ENCODE measurements around the gene TPPP.

GRCh38 chr5:651296-652022 is 41.7 kb downstream of the TPPP start:
- TF ChIP-seq, protein P1, sequence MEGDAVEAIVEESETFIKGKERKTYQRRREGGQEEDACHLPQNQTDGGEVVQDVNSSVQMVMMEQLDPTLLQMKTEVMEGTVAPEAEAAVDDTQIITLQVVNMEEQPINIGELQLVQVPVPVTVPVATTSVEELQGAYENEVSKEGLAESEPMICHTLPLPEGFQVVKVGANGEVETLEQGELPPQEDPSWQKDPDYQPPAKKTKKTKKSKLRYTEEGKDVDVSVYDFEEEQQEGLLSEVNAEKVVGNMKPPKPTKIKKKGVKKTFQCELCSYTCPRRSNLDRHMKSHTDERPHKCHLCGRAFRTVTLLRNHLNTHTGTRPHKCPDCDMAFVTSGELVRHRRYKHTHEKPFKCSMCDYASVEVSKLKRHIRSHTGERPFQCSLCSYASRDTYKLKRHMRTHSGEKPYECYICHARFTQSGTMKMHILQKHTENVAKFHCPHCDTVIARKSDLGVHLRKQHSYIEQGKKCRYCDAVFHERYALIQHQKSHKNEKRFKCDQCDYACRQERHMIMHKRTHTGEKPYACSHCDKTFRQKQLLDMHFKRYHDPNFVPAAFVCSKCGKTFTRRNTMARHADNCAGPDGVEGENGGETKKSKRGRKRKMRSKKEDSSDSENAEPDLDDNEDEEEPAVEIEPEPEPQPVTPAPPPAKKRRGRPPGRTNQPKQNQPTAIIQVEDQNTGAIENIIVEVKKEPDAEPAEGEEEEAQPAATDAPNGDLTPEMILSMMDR (IDR thresholded peaks at IDR 0.05): no peak
- TF ChIP-seq EZH2 (IDR thresholded peaks at IDR 0.05; ENCODE audit: borderline replicate concordance, insufficient read depth, low read depth, low read length, poor library complexity, severe bottlenecking): no peak

Measured in B cell (primary cell).